IPS-15b (cell line): ENCODE data around the gene EFCAB10.
"Not testable (repeated sequence)": the region's sequence is repeated elsewhere in the genome, so short reads cannot be mapped to it uniquely, and the experiment has no call there.

Experiments
- H3K27me3 ChIP-seq: one replicate; pipeline ENCODE4 v1.6.1; 2013; ENCODE audit warnings: low read length; ENCODE audit not compliant: control insufficient read depth, insufficient read depth
- H3K36me3 ChIP-seq: one replicate; pipeline ENCODE4 v1.6.1; 2013; ENCODE audit warnings: low read length; ENCODE audit not compliant: control insufficient read depth, insufficient read depth
- H3K4me1 ChIP-seq: one replicate; pipeline ENCODE4 v1.6.1; 2013; ENCODE audit warnings: mild to moderate bottlenecking, low read length; ENCODE audit not compliant: control insufficient read depth, insufficient read depth
- H3K4me3 ChIP-seq: one replicate; pipeline ENCODE4 v1.5.1; 2013; ENCODE audit warnings: low read depth, low read length
- H3K9ac ChIP-seq: one replicate; pipeline ENCODE4 v1.6.1; 2013; ENCODE audit warnings: low read depth, mild to moderate bottlenecking, low read length
- H3K9me3 ChIP-seq: one replicate; pipeline ENCODE4 v1.6.1; 2013; ENCODE audit warnings: mild to moderate bottlenecking, low read length; ENCODE audit not compliant: control insufficient read depth, insufficient read depth

The EFCAB10 gene

DNA sequence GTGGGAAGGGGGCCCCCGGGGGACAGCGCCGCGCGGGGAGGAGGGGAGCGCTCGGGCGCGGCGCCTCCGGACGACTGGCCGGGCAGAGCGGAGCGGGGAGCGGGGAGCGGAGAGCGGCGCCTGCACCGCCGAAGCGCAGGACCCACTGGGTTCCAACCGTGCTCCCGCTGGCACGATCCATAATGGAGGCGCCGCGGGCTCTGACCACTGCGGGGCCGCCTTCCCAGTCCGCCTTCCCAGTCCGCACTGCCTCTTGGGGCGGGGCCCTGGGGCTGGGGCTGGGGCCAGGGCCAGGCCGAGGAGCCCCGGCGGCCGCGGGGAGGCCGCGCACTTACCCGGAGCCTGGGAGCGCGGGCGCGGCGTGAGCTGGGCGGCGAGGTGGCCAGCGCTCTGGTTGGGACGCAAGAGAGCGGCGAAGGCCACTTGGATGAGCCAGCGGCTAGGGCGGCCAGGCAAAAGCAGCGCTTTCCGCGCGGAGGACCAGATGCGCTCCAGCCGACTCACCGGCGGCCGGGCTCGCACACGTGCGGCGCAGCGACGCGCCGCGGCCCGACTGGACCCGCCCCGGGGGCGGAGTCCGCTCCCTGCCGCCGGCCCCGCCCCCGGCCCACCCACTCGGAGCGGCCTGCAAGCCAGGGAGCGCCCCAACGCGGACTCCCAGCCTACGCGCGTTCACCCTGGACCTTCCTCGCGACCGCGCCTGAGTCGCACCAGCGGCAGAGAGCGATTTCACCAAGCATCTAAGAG is 59.4 kb downstream of the EFCAB10 start, which contains the start of gene PUS7:
Gene PUS7 (minus strand): TSS at position 555 of the 747 bp plus-strand sequence. CDS start 13,759 bp downstream, outside the sequence.
- Histone ChIP-seq H3K9me3 (no peaks in the 10 kb centered on the region), H3K36me3 (peaks cover 2% of the 10 kb centered on the region), H3K27me3 (no peaks in the 10 kb centered on the region), H3K4me3 (peak within 1 kb of the TSS; percentile 95), H3K4me1 (peaks cover 3% of the 10 kb centered on the region), H3K9ac (peak within 1 kb of the TSS; percentile 88)

DNA sequence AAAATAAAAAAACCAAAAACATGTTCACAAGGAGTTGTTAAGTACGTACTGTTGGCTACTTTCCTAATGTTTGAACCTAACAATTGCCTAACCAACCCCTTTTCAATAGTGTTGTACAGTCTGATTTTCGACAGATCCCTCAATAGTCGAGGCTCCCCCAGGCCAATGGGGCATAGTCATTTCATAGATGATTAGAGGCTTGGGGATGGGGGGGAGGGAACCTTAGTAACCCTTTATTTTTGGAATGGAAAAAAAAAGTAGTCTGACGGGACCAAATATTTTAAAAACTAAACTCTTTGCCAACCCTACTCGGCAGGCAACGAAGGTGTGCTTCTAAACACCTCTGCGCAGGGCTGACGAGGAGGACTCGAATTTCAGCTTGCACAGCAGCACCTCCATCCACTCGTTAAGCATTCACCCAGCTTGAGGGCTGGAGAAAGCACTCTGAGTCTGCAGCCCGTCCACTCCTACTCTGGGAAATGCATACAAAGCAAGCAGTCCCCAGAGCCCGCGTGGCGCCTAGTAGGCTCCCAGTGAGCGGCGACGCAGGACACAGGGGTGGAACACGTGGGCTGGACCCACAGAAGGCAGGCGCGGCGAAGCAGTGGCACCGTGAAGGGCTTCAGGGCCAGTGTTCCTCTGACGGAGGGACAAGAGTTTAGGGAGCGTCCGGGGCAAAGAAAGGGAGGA is 60.1 kb downstream of the EFCAB10 start:
- H3K4me1 ChIP-seq, result peaks cover 3% of the 10 kb centered on the region

DNA sequence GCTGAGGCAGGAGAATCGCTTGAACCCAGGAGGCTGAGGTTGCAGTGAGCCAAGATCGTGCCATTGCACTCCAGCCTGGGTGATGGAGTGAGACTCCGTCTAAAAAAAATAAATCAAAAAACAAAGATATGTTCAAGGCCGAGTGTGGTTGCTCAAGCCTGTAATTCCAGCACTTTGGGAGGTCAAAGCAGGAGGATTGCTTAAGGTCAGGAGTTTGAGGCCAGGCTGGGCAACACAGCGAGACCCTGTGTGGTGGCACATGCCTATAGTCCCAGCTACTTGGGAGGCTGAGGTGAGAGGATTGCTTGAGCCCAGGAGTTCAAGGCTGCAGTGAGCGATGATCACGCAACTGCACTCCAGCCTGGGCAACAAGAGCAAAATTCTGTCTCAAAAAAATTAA is 60.7 kb downstream of the EFCAB10 start:
- not testable (repeated sequence) for H3K27me3 ChIP-seq, H3K36me3 ChIP-seq, H3K4me1 ChIP-seq, H3K9ac ChIP-seq, H3K9me3 ChIP-seq
- peak overlapping the region; percentile 95 for H3K4me3 ChIP-seq

More for the DNA sequence above, 60.1 kb downstream of the EFCAB10 start:
- Histone ChIP-seq H3K9me3 (no peaks in the 10 kb centered on the region), H3K9ac (peak overlapping the region; percentile 88), H3K27me3 (no peaks in the 10 kb centered on the region), H3K4me3 (peak overlapping the region; percentile 95), H3K36me3 (peaks cover 2% of the 10 kb centered on the region)

DNA sequence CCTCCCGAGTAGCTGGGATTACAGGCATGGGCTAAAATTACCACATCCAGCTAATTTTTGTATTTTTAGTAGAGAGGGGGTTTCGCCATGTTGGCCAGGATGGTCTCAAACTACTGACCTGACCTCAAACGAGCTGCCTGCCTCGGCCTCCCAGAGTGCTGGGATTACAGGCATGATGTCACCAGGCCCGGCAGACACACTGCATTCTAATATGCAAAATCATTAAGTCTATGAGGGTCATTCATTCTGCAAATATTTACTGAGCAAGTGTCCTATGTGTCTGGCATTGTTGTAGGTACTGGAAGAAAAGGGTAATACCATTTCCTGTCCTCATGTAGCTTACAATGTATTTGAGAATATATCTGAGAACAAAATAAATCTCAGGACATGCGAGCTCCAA is 61.9 kb downstream of the EFCAB10 start:
- Histone ChIP-seq H3K9me3 (no peaks in the 10 kb centered on the region), H3K4me3 (no peak overlapping the region), H3K27me3 (no peaks in the 10 kb centered on the region), H3K9ac (no peak overlapping the region), H3K4me1 (peaks cover 3% of the 10 kb centered on the region), H3K36me3 (peaks cover 2% of the 10 kb centered on the region)

DNA sequence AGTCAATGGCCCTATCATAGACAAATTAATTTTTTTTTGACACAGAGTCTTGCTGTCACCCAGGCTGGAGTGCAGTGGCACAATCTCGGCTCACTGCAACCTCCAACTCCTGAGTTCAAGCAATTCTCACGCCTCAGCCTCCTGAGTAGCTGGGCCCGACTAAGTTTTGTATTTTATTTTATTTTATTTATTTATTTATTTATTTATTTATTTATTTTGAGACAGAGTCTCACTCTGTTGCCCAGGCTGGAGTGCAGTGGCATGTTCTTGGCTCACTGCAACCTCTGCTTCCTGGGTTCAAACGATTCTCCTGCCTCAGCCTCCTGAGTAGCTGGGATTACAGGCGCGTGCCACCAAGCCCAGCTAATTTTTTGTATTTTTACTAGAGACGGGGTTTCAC is 65.7 kb downstream of the EFCAB10 start:
- H3K36me3 ChIP-seq, result not testable (repeated sequence)

More for the DNA sequence above, 65.7 kb downstream of the EFCAB10 start:
- H3K4me3 ChIP-seq, H3K27me3 ChIP-seq, H3K9me3 ChIP-seq, H3K4me1 ChIP-seq, H3K9ac ChIP-seq: not testable (repeated sequence)
